NOMO-1 treated with dmso at 0.1 percent for 144 hours (cell line): ENCODE results near the gene RPLP2.

Experiments
- DNase-seq: peaks from one replicate; lab custom pipeline; 2025; ENCODE audit not compliant: unreplicated experiment; lab: John Stamatoyannopoulos, UW

Gene RPLP2

DNA sequence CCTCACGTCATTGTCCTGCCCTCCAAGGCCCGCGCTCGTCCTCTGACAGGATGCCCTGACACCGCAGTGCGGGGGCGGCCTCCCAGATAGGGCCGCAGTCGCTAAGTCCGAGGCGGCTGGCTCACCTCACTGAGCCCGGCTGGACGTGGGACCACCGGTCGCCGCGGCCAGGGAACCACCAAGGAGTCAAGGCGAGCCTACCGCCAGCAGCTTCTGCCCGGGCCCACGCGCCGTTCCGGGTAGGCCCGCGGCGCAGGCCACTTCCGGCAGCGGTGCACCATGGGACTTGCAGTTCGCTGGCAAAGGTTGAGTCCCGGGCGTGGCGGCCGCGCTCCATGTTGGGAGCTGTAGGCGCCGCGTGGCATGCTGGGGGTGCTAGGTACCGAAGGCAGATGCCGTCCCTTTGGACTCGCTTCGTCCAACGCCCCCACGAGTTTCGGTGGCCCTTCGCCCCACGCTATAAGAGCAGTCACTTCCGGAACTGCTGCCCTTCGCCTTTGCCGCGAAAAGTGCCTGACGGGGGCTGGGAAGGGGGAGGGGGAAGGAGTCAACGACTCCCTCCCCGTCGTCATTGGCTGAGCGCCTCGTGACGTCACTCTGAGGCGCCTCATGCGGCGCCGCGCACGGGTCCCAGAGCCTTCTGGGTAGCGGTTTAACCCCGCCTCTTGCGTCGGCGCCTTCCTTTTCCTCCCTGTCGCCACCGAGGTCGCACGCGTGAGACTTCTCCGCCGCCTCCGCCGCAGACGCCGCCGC, at the start of gene RPLP2:
TSS of gene RPLP2 (plus strand) at position 681 of the 753 bp plus-strand sequence. CDS start 268 bp downstream, outside the sequence.
- DNase-seq: peak; percentile 89

DNA sequence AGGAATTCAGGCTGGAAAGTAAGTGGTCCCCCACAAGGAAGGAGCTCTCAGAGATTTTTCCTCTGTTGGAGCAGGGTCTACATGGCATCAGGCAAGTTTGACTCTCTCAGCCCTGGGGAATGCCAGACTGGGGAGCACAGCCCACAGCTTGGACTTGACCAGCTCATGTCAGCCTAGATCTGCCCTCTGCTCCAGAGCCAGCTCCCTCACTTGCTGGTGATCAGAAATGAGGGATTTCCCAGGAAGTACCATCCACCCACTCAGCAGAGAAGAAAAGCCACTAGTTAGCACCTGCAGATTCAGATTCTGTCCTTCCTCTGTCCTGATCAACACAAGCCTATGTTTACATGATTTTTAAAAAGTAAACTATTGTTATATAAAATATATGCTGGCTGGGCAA, 49.5 kb upstream of the RPLP2 start:
- no peak for DNase-seq

DNA sequence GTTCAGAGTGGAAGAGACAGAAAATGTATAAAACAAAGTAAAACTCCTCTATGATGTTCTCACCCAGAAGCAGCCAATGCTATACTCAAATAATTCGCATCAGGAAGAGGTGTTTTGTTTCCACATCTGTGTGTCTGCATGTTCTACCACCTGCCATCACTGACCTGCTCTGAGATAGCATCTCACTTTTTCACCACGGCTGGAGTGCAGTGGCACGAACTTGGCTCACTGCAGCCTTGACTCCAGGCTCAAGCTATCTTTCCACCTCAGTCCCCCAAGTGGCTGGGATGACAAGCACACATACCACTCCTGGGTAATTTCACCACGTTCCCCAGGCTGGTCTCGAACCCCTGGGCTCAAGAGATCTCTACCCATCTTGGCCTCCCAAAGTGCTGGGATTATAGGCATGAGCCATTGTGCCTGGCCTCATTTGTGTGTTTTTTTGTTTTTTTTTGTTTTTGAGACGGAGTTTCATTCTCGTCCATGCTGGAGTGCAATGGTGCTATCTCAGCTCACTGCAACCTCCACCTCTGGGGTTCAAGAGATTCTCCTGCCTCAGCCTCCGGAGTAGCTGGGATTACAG, 48.1 kb upstream of the RPLP2 start:
- DNase-seq: no peak

DNA sequence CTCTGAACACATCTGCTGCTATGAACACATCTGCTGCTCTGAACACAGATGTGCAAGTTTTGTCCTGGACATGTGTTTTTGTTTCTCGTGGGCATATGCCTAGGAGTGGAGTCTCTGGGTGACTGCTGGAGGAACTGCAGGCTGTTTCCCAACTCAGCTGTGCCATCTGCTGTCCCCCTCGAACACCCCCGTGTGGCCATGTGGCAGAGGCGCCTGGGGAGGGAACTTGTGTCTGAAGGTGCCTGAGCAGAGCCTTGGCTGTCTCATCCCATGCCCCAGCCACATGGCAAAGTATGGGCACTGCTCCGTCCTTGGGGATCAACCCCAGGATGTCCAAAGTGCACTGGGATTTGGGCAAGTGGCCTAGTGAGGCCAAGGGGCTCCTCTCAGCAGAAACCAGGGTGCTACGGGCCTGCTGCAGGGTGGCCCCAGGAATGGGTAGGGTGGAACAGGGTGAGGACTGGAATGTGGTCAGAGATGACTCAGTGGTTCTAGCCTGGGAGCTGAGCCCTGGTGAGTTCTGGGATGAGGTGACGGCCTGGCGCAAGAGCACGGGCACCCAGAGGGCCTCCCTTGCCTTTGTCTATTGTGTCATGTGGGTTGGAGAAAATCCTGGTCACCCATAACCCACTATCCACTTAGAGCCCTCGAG, 47.2 kb upstream of the RPLP2 start:
- DNase-seq: peak; percentile 16

DNA sequence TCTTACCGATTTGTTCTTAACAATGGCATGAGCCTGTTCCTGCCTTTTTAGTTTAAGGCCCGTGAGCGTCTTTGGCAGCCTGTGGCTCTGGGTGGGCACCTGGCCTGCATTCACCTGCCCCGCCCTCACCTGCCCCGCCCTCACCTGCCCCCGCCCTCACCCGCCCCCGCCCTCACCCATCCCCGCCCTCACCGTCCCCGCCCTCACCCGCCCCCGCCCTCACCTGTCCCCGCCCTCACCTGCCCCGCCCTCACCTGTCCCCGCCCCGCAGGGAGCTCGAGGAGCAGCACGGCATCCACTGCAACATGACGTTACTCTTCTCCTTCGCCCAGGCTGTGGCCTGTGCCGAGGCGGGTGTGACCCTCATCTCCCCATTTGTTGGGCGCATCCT, 46.7 kb upstream of the RPLP2 start:
- DNase-seq: no peak

DNA sequence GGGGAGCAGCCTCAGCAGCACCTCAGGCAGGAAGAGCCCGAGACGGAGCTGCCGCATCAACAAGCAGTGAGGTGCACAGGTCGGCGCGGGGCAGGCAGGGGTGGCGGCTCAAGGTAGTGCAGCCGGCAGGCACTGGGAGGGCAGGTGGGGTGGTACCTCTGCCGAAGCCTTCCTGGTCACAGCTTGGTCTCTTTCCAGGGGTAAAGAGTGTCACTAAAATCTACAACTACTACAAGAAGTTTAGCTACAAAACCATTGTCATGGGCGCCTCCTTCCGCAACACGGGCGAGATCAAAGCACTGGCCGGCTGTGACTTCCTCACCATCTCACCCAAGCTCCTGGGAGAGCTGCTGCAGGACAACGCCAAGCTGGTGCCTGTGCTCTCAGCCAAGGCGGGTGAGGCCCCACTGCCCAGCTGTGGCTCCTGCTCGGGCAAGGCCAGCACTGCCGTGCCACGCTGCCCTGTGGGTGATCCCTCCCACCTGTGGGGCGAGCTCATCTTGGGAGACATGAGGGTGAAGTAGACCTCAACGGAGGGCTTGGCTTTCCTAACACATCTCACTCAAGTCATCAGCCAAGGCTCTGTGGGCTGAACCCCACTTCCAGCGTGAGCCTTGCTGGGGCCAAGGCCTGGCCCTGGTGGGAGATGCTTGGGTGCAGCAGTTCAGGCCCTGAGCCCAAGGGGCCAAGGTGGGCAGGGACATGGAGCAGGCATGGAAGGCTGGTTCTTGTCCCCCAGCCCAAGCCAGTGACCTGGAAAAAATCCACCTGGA, 46.0 kb upstream of the RPLP2 start:
- DNase-seq: no peak

DNA sequence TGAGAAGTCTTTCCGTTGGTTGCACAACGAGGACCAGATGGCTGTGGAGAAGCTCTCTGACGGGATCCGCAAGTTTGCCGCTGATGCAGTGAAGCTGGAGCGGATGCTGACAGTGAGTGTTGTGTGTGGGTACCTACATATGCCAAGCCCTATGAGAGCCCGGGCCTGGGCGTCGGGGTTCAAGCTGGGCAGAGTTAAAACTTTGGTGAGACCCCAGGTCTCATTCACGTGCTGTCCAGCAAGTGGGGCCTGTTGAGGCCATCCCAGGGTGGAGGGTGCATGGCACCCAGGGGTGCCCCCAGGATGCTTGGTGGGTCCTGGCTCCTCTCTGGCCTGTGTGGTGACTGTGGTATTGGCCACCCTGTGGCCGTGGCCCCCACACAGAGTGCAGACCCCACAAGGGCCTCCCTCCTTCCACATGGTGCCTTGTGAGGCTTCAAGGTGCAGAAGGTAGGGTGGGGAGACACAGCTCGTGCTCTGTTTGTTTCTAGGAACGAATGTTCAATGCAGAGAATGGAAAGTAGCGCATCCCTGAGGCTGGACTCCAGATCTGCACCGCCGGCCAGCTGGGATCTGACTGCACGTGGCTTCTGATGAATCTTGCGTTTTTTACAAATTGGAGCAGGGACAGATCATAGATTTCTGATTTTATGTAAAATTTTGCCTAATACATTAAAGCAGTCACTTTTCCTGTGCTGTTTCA, 45.3 kb upstream of the RPLP2 start:
- DNase-seq: no peak

DNA sequence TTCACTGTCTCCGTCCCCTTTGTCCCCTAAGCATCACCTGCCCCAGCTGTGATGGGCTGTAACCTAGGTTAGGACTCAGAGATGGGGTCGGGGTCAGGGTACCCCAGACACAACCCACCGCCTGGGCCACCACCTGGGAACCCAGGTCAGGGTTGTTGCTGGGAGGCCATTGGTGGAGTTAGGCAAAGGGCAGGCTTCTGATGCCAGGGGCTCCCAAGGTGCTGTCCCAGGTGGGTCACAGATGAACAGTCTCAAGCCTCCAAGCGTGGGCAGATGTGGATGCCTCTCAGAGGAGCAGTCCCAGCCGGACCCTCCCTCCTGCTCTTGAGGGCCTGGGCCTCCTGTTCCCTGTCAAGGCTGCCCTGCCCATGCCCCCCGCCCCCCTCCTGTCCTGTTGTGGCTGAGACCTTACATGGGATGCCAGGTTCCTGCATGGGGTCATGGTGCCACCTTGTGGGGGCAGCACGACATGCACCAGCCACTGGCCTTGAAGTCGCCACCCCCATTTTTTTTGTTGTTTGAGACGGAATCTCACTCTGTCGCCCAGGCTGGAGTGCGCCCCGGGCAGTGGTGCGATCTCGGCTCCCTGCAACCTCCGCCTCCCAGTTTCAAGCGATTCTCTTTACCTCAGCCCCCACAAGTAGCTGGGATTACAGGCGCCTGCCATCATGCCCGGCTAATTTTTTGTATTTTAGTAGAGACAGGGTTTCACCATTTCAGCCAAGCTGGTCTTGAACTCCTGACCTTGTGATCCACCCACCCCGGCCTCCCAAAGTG, 44.6 kb upstream of the RPLP2 start:
- DNase-seq: peak; percentile 45

DNA sequence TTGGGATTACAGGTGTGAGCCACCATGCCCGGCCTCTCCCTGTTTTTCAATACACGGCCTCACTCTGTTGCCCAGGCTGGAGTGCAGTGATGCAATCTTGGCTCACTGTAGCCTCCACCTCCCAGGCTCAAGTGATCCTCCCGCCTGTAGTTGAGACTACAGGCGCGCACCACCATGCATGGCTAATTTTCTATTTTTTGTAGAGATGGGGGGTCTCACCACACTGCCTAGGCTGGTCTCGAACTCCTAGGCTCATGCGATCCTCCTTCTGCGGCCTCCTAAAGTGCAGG, 44.0 kb upstream of the RPLP2 start:
- no peak for DNase-seq

DNA sequence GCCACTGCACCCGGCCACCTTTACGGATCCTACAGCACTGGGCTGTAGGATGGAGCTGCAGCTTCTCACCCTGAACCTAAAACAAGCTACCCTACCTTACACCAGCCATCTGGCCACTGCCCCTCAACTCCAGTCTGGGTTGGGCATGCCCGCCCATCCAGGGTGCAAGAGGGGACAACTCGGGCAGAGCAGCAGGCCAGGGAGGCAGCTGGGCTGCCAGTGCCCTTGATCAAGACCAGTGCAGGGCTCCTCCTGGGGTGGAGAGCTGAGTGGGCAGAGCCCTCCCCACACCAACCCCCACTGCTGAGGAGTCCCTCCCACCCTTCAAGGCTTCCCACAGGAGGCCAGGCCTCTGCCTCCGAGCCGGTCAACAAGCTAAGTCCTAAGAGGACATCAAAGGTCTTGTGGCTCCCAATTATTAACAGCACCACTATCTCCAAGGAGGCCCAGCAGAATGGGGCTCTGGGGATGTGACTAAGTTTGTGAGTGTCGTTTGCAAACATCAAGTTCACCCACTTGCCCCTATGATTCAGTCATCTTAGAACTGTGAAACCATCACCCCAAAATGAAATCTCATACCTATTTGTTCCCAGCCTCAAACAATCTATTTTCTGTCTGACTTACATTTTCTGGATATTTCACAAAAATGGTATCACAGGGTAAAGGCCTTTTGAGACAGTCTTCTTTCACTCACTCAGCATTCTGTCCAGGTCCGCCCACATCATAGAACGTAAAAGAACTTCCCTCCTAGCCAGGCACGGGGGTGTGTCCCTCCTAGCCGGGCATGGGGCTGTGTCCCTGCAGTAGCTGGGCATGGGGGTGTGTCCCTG, 43.4 kb upstream of the RPLP2 start:
- no peak for DNase-seq

DNA sequence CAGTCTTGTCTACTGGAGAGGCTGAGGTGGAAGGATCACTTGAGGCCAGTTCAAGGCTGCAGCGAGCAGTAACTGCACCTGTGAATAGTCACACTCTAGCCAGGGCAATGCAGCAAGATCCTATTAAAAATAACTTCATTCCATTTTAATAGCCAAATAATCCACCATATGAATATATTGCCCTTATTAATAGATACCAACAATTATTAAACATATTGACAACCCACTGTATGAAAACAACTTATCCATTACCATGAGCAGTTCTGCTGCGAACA, 42.9 kb upstream of the RPLP2 start:
- DNase-seq: no peak

DNA sequence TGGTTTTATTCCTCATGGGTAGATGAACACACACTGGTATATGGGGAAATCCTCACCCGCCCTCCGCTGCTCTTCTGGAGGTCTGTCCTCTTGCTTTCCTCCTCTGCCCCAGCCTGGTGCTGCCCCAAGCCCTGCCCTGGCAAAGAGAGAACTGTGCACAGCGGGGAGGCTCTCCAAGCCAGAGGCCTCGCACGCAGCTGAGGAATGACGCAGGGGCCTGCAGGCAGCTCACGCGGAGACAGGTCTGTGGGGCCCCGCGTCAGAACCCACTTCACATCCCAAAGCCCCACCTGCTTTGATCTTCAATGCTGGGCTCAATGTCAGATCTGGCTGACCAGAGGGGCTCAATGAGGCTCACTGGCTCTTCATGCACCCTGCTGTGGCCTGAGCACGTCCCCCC, 42.5 kb upstream of the RPLP2 start:
- DNase-seq: no peak

DNA sequence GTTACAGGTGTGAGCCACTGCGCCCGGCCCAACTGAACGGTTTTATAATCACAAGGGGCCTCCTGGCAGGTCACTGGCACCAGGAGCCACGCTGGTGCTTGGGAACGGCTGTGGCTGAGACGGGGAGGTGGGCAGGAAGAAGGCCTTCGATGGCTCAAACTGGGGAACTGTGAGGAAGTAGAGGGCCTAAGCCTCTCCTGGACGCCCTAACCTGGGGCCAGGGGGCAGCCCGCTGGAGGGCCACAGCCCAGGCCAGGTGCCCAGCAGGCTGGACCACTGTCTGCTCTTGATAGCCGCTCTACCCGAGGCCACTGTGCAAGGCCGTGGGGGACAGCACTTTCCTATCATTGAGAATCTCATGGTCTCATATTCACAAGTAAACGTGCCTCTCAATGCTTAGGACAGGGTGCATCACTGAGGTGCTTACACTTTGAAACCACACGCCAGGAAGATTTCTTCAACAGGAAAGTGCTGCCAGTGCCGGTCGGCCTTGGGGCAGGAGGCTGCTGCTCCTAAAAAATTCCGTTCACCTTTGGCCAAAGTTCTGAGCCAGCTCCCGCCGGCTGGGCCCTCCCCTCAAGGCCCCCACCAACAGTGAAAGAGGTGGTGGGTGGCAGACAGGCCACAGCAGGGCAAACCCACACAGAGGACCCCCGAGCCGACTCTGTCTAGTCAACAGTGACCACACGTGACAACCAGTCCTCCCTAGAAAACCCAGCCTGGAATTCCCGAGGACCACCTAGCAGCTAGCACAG, 39.7 kb upstream of the RPLP2 start:
- no peak for DNase-seq

DNA sequence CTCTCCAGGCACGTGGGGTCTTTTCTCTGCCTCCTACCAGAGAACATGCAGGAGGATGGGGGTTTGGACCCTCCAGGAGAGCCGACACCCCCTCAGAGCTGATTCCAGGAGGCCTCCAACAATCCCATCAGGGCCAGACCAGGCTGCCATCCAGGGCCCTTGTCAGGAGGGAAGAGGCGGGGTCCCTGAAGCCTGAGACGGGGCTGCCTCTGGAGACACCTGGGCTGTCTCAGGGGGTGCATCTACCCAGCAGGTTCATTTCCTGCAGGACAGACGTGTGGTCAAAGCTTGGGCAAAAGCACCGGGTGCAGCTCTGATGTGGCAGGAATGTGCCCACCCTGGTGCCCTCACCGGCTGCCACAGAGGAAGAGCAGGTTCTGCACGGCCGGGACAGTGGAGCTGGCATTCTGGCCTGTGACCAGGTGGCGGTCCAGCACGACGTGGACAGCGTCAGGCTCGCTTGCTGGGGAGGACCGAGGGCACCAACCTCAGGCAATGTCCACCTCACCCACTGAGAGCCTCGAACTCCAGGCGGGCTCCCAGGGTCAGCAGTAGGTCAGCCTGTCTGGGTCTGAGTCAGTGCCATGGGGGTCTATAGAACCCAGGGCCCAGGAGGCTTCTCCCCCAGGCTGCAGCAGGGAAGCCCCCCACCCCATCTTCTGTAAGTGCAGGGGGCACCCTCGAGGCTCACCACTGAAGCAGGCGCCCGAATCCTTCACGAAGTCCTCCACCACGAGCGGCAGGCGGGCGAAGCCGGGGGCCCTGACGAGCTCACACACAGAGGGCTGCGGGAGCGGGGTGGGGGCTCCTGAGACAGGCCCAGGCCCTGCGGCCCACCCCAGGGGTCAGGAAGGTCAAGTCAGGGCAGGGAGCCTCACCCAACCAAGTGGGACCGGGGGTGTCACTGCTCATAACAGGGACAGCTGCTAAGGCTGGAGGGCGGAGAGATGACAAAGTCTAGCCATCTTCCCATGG, 38.8 kb upstream of the RPLP2 start:
- DNase-seq: no peak

DNA sequence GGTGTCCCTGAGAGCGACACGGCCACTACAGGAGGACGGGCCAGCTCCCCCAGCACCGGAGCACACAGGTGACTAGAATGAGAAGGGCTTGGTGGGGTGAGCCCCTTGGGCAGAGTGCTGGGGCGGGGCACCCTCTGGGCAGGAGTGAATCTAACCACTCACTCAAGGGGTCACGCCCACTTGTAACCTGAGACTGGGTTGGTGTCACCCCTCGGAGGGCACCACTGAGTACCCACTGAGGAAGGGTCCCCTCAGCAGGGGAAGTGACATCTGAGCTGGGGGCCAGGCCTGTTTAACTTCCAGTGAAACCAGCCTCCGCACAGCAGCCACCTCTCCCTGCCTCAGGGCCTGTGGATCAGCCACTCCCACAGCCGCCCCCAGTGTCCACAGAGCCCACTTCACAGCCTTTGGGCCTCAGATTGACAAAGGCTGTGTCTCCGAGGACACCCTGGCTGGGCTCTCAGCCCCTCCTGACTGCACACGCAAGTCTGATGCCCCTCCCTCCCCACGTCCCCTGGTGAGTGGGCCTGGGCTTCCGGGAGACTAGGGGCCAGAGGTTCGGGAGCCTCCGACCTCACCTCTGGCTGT, 38.1 kb upstream of the RPLP2 start:
- DNase-seq: no peak

DNA sequence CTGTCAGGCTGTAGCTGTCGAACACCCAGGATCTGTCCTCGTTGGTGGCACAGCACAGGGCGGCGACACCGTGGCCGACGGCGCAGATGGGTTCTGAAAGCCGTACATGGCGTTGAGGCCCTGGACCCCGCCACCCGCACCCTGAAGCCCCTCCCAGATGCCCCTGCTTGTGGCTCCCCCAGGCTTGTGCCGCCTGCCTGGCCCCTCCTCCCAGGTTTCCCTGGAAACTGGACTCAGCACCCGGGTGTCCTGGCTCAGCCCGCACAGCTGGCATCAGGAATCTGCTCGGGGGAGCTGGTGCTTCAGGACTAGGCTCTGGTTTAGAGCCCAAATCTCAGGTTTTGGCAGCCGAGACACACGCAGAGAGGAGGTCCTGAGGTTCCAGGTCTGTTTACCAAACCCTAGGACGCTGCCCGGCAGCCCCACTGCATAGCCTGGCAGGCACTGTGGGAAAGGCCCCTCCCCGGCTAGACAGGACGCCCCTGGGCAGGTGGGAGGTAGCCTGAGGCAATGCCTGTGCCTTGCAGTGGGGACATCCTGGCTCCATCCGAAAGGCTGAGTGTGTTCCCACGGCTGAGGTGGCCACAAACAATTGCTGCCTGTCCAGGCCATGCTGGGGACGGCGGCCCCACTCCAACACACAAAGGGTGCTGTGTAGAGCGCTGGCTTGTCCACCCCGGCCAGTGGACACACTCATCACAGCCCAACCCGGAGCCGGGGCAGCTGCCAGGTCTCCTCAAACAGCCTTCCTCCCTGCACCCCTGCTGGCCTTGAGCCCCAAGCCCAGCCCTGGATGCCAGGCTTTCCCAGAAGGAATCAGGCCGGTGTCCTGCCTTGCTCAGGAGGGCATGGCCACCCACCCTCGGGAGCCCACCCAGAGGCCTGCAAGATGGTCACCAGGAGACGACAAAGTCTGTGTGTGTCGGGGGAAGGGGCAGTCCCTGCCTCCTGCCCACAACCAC, 37.1 kb upstream of the RPLP2 start:
- no peak for DNase-seq

DNA sequence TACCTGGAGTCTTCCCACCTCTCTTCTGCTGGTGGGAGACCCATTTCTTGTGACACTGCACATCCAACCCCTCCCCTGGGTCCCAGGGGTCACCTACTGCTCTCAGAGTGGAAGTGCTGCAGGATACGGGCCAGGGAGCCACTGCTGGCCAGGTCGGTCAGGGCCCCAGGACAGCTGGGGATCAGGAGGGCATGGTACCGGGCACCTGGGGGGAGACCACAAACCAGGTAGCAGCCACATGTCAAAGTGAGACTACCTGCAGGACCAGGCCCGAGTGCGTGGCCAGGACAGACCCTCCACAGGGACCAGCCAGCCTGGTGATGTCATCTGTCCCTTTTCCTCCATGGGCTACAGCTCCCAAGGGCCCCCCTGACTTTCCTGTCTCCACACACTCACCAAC, 36.3 kb upstream of the RPLP2 start:
- no peak for DNase-seq
